ENCODE data around the gene PDE12.

PDE12 gene

GRCh38 chr3:57577801-57578200 lies 21.7 kb downstream of the PDE12 start:
- WGBS, 2 donors (ENCODE audit: extremely low coverage in 2 of 2, insufficient read length in 2 of 2, insufficient replicate concordance in 1 of 2): no CpG with 5 or more reads among the region's 9 CpGs
- no peak overlapping the region for H2BK5ac ChIP-seq (ENCODE audit: low read length)
- H3K27ac ChIP-seq (replicated peaks; ENCODE audit: low read length): no peak overlapping the region
- no peak overlapping the region for H3K4me2 ChIP-seq (ENCODE audit: insufficient read depth, low read length, poor library complexity, severe bottlenecking)
- H4K8ac ChIP-seq (ENCODE audit: low read depth, low read length): no peak overlapping the region
- H2BK12ac ChIP-seq (ENCODE audit: low read length): no peak overlapping the region
- H3K4me1 ChIP-seq (ENCODE audit: control insufficient read depth in 2 of 2, insufficient read depth in 1 of 2, low read depth in 1 of 2, low read length in 2 of 2): no peaks in the 10 kb centered on the region
- no peak overlapping the region for H3K9ac ChIP-seq (ENCODE audit: low read depth, low read length, poor library complexity)
- H2BK120ac ChIP-seq (ENCODE audit: low read depth, low read length): no peak overlapping the region
- H2AFZ ChIP-seq (ENCODE audit: low read length): no peak overlapping the region
- H3K36me3 ChIP-seq (replicated peaks in 1 of 2; ENCODE audit: control insufficient read depth in 2 of 2, insufficient read depth in 2 of 2, low read length in 2 of 2): peaks cover 15 to 97% of the 10 kb centered on the region in 2 donors
- no peaks in the 10 kb centered on the region for H3K27me3 ChIP-seq (ENCODE audit: control insufficient read depth in 3 of 3, insufficient read depth in 3 of 3, low read depth in 1 of 3, low read length in 3 of 3)
- H4K91ac ChIP-seq (ENCODE audit: low read depth, low read length, poor library complexity): no peak overlapping the region
- peaks cover 3% of the 10 kb centered on the region for H3K79me1 ChIP-seq (ENCODE audit: low read depth, low read length)
- H3K23ac ChIP-seq (ENCODE audit: low read depth, low read length, poor library complexity): no peak overlapping the region
- no peaks in the 10 kb centered on the region for H3K9me3 ChIP-seq (replicated peaks in 1 of 2; ENCODE audit: control insufficient read depth in 2 of 2, insufficient read depth in 1 of 2, low read depth in 1 of 2, low read length in 2 of 2)
- no peak for DNase-seq (ENCODE audit: low spot score)
- H3K14ac ChIP-seq (ENCODE audit: low read length): no peak overlapping the region
- H2AK5ac ChIP-seq (ENCODE audit: low read depth, low read length): no peak overlapping the region
- H3K4ac ChIP-seq (ENCODE audit: low read length): no peak overlapping the region
- no peak overlapping the region for H3K18ac ChIP-seq (ENCODE audit: low read length)
- no peak overlapping the region for H2BK15ac ChIP-seq (ENCODE audit: low read length)
- no peak overlapping the region for H3K4me3 ChIP-seq (ENCODE audit: low read length in 2 of 2)

DNA sequence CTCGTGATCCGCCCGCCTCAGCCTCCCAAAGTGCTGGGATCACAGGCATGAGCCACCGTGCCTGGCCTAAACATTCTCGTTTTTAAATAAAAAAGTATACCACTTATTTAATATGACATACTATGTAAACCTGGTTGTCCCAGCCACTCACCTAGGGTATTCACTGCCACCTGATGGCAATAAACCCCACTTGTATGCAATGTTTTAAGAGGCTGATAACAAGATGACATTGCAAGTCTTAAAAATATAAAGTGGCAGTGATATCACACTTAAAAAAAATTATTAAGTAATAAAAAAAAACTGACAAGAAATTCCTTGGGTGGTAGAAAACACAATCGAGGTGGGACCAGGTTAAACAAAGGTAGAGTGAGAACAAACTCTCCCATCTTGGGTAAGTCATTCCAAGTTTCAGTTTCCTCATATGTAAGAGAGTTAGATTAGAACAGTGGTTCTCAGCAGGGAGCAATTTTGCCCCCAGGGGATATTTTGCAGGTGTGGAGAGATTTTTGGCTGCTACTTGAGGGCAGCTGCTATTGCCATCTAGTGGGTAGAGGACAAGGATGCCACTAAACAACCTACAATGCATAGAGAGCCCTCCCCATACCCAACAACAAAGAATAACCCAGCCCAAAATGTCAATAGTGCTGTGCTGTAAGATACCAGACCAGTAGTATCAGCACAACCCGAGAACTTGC lies 26.5 kb downstream of the PDE12 start:
- Histone ChIP-seq H3K9ac (ENCODE audit: low read depth, low read length, poor library complexity) (no peak overlapping the region), H2BK5ac (ENCODE audit: low read length) (no peak overlapping the region), H2AK5ac (ENCODE audit: low read depth, low read length) (no peak overlapping the region), H3K4me3 (ENCODE audit: low read length in 2 of 2) (no peak overlapping the region), H3K9me3 (replicated peaks in 1 of 2; ENCODE audit: control insufficient read depth in 2 of 2, insufficient read depth in 1 of 2, low read depth in 1 of 2, low read length in 2 of 2) (no peaks in the 10 kb centered on the region), H3K79me1 (ENCODE audit: low read depth, low read length) (no peaks in the 10 kb centered on the region), H3K18ac (ENCODE audit: low read length) (no peak overlapping the region), H3K36me3 (replicated peaks in 1 of 2; ENCODE audit: control insufficient read depth in 2 of 2, insufficient read depth in 2 of 2, low read length in 2 of 2) (peaks cover 7 to 87% of the 10 kb centered on the region in 2 donors), H3K4ac (ENCODE audit: low read length) (no peak overlapping the region), H2BK15ac (ENCODE audit: low read length) (no peak overlapping the region), H2BK12ac (ENCODE audit: low read length) (no peak overlapping the region), H2BK120ac (ENCODE audit: low read depth, low read length) (no peak overlapping the region), H3K14ac (ENCODE audit: low read length) (no peak overlapping the region), H2AFZ (ENCODE audit: low read length) (no peak overlapping the region), H4K91ac (ENCODE audit: low read depth, low read length, poor library complexity) (no peak overlapping the region), H3K4me2 (ENCODE audit: insufficient read depth, low read length, poor library complexity, severe bottlenecking) (no peak overlapping the region), H4K8ac (ENCODE audit: low read depth, low read length) (no peak overlapping the region), H3K27ac (replicated peaks; ENCODE audit: low read length) (no peak overlapping the region), H3K27me3 (ENCODE audit: control insufficient read depth in 3 of 3, insufficient read depth in 3 of 3, low read depth in 1 of 3, low read length in 3 of 3) (no peaks in the 10 kb centered on the region), H3K4me1 (ENCODE audit: control insufficient read depth in 2 of 2, insufficient read depth in 1 of 2, low read depth in 1 of 2, low read length in 2 of 2) (no peaks in the 10 kb centered on the region), H3K23ac (ENCODE audit: low read depth, low read length, poor library complexity) (no peak overlapping the region)
- no peak for DNase-seq (ENCODE audit: low spot score)
- WGBS, 2 donors (ENCODE audit: extremely low coverage in 2 of 2, insufficient read length in 2 of 2, insufficient replicate concordance in 1 of 2): no CpG with 5 or more reads among the region's 7 CpGs

DNA sequence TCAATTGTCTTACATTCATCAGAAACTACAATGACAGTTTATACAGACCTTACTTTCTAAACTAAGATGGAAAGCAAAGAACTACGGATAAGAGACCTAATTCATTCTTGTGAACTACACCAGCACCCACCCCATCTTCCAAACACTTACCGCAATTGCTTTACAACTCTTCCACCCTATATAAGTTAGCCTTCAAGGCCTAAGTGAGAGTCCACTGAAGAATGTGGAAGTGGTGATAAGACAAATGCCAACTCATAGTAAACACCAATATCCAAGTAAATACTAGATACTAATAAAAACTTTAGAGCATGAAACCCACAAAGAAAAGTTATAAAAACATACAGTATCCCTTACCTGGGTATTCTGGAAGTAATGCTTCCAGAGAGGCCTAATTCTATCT lies 27.5 kb downstream of the PDE12 start:
- no peak overlapping the region for H2BK12ac ChIP-seq (ENCODE audit: low read length)
- no peak overlapping the region for H3K4me2 ChIP-seq (ENCODE audit: insufficient read depth, low read length, poor library complexity, severe bottlenecking)
- no peak overlapping the region for H2BK120ac ChIP-seq (ENCODE audit: low read depth, low read length)
- no peak overlapping the region for H2BK15ac ChIP-seq (ENCODE audit: low read length)
- H2AFZ ChIP-seq (ENCODE audit: low read length): no peak overlapping the region
- H3K9ac ChIP-seq (ENCODE audit: low read depth, low read length, poor library complexity): no peak overlapping the region
- no CpG with 5 or more reads among the region's 2 CpGs for WGBS, 2 donors (ENCODE audit: extremely low coverage in 2 of 2, insufficient read length in 2 of 2, insufficient replicate concordance in 1 of 2)
- no peak overlapping the region for H3K23ac ChIP-seq (ENCODE audit: low read depth, low read length, poor library complexity)
- H3K9me3 ChIP-seq (replicated peaks in 1 of 2; ENCODE audit: control insufficient read depth in 2 of 2, insufficient read depth in 1 of 2, low read depth in 1 of 2, low read length in 2 of 2): no peaks in the 10 kb centered on the region
- no peak overlapping the region for H3K27ac ChIP-seq (replicated peaks; ENCODE audit: low read length)
- no peak overlapping the region for H3K4ac ChIP-seq (ENCODE audit: low read length)
- no peak overlapping the region for H3K18ac ChIP-seq (ENCODE audit: low read length)
- DNase-seq (ENCODE audit: low spot score): no peak
- no peak overlapping the region for H3K4me3 ChIP-seq (ENCODE audit: low read length in 2 of 2)
- no peak overlapping the region for H2AK5ac ChIP-seq (ENCODE audit: low read depth, low read length)
- no peak overlapping the region for H4K91ac ChIP-seq (ENCODE audit: low read depth, low read length, poor library complexity)
- peaks cover 3 to 84% of the 10 kb centered on the region in 2 donors for H3K36me3 ChIP-seq (replicated peaks in 1 of 2; ENCODE audit: control insufficient read depth in 2 of 2, insufficient read depth in 2 of 2, low read length in 2 of 2)
- H3K4me1 ChIP-seq (ENCODE audit: control insufficient read depth in 2 of 2, insufficient read depth in 1 of 2, low read depth in 1 of 2, low read length in 2 of 2): no peaks in the 10 kb centered on the region
- no peaks in the 10 kb centered on the region for H3K27me3 ChIP-seq (ENCODE audit: control insufficient read depth in 3 of 3, insufficient read depth in 3 of 3, low read depth in 1 of 3, low read length in 3 of 3)
- H2BK5ac ChIP-seq (ENCODE audit: low read length): no peak overlapping the region
- no peaks in the 10 kb centered on the region for H3K79me1 ChIP-seq (ENCODE audit: low read depth, low read length)
- H3K14ac ChIP-seq (ENCODE audit: low read length): no peak overlapping the region
- no peak overlapping the region for H4K8ac ChIP-seq (ENCODE audit: low read depth, low read length)

DNA sequence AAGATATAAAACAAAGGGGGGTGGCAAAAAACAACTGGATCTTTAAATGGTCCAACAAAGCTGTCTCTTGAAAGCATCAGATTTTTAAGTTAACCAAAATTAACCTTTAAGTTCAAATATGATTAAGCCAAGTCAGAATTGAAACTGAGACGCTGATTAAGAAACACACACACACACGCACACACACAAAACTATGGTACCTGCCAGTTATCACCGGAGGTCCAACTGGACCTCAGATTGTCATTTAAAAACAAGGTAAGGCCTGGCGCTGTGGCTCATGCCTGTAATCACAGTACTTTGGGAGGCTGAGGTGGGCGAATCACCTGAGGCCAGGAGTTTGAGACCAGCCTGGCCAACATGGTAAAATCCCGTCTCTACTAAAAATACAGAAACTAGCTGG lies 30.7 kb downstream of the PDE12 start:
- H3K79me1 ChIP-seq (ENCODE audit: low read depth, low read length): peaks cover 4% of the 10 kb centered on the region
- no CpG with 5 or more reads among the region's 6 CpGs for WGBS, 2 donors (ENCODE audit: extremely low coverage in 2 of 2, insufficient read length in 2 of 2, insufficient replicate concordance in 1 of 2)
- H3K23ac ChIP-seq (ENCODE audit: low read depth, low read length, poor library complexity): no peak overlapping the region
- no peak overlapping the region for H3K4me2 ChIP-seq (ENCODE audit: insufficient read depth, low read length, poor library complexity, severe bottlenecking)
- H2BK5ac ChIP-seq (ENCODE audit: low read length): no peak overlapping the region
- H3K9me3 ChIP-seq (replicated peaks in 1 of 2; ENCODE audit: control insufficient read depth in 2 of 2, insufficient read depth in 1 of 2, low read depth in 1 of 2, low read length in 2 of 2): no peaks in the 10 kb centered on the region
- H3K18ac ChIP-seq (ENCODE audit: low read length): no peak overlapping the region
- no peak overlapping the region for H2AFZ ChIP-seq (ENCODE audit: low read length)
- no peak overlapping the region for H3K4ac ChIP-seq (ENCODE audit: low read length)
- no peaks in the 10 kb centered on the region for H3K27me3 ChIP-seq (ENCODE audit: control insufficient read depth in 3 of 3, insufficient read depth in 3 of 3, low read depth in 1 of 3, low read length in 3 of 3)
- H4K91ac ChIP-seq (ENCODE audit: low read depth, low read length, poor library complexity): no peak overlapping the region
- DNase-seq (ENCODE audit: low spot score): no peak
- H2BK120ac ChIP-seq (ENCODE audit: low read depth, low read length): no peak overlapping the region
- no peak overlapping the region for H3K27ac ChIP-seq (replicated peaks; ENCODE audit: low read length)
- H3K4me3 ChIP-seq (ENCODE audit: low read length in 2 of 2): no peak overlapping the region
- no peak overlapping the region for H3K9ac ChIP-seq (ENCODE audit: low read depth, low read length, poor library complexity)
- no peak overlapping the region for H4K8ac ChIP-seq (ENCODE audit: low read depth, low read length)
- no peak overlapping the region for H2BK12ac ChIP-seq (ENCODE audit: low read length)
- H3K36me3 ChIP-seq (replicated peaks in 1 of 2; ENCODE audit: control insufficient read depth in 2 of 2, insufficient read depth in 2 of 2, low read length in 2 of 2): peaks cover 2 to 68% of the 10 kb centered on the region in 2 donors
- no peak overlapping the region for H2BK15ac ChIP-seq (ENCODE audit: low read length)
- H3K4me1 ChIP-seq (ENCODE audit: control insufficient read depth in 2 of 2, insufficient read depth in 1 of 2, low read depth in 1 of 2, low read length in 2 of 2): no peaks in the 10 kb centered on the region
- H2AK5ac ChIP-seq (ENCODE audit: low read depth, low read length): no peak overlapping the region
- no peak overlapping the region for H3K14ac ChIP-seq (ENCODE audit: low read length)
